ENCODE results near the gene HSPE1. TPM values are rescaled to one million over a fixed set of nuclear protein-coding genes. Genes with fewer than 3 reads are reported as not detected.

Gene HSPE1
- total RNA-seq, 1 experiment from 2014 or later, result 363 TPM

Other genes with a start within 250 kb of the HSPE1 start
- 8.4 and 15.5 TPM in 2 replicates for gene ANKRD44, start 189.6 kb upstream of the HSPE1 start, total RNA-seq (2014; rRNA removed; shearing (Covaris generic))
- 157 and 250 TPM in 2 replicates for gene SF3B1, start 65.4 kb upstream of the HSPE1 start, total RNA-seq (2014; rRNA removed; shearing (Covaris generic))
- gene COQ10B, start 46.8 kb upstream of the HSPE1 start, total RNA-seq (2014; rRNA removed; shearing (Covaris generic)), result 42.9 and 60.9 TPM in 2 replicates
- 379 and 468 TPM in 2 replicates for gene HSPD1, start 539 bp upstream of the HSPE1 start, total RNA-seq (2014; rRNA removed; shearing (Covaris generic))
- 64.1 and 69.8 TPM in 2 replicates for gene MOB4, start 15.7 kb downstream of the HSPE1 start, total RNA-seq (2014; rRNA removed; shearing (Covaris generic))
- gene RFTN2, start 175.2 kb downstream of the HSPE1 start, total RNA-seq (2014; rRNA removed; shearing (Covaris generic)), result 0.16 and 0.21 TPM in 2 replicates
- 4.1 and 5.2 TPM in 2 replicates for gene MARS2, start 205.0 kb downstream of the HSPE1 start, total RNA-seq (2014; rRNA removed; shearing (Covaris generic))

Data from SJSA1 (cell line).